HG03066 (cell line): Measurements from ENCODE around the gene PARD3B.

Source experiments
- ATAC-seq: cut with Tn5 transposase; IDR thresholded peaks from one replicate; pipeline ENCODE4 v1.9.1; 2021; ENCODE audit warnings: low read depth; ENCODE audit not compliant: unreplicated experiment

PARD3B gene

GRCh38 chr2:205610437-205610836 is 1065.2 kb downstream of the PARD3B start:
- ATAC-seq = no peak

- ATAC-seq = no peak
These were observed 1067.4 kb downstream of the PARD3B start for GRCh38 chr2:205612636-205613035.

- no peak for ATAC-seq
These were observed 1068.8 kb downstream of the PARD3B start for GRCh38 chr2:205613970-205614559.

GRCh38 chr2:205614965-205615364 is 1069.7 kb downstream of the PARD3B start:
- no peak for ATAC-seq

- ATAC-seq = no peak
These were observed 1072.6 kb downstream of the PARD3B start for GRCh38 chr2:205617905-205618304.

GRCh38 chr2:205619600-205619999 is 1074.3 kb downstream of the PARD3B start:
- ATAC-seq = no peak

- ATAC-seq = no peak
These were observed 1081.8 kb downstream of the PARD3B start for GRCh38 chr2:205627085-205627484.

GRCh38 chr2:205628422-205628821 is 1083.1 kb downstream of the PARD3B start:
- ATAC-seq = no peak

GRCh38 chr2:205629091-205629776 is 1084.0 kb downstream of the PARD3B start:
- no peak for ATAC-seq

- ATAC-seq = no peak
These were observed 1088.7 kb downstream of the PARD3B start for GRCh38 chr2:205633994-205634393.

GRCh38 chr2:205636549-205637319 is 1091.5 kb downstream of the PARD3B start:
- ATAC-seq = no peak

GRCh38 chr2:205637320-205637602 is 1092.0 kb downstream of the PARD3B start:
- ATAC-seq = no peak

- no peak for ATAC-seq
These were observed 1092.7 kb downstream of the PARD3B start for GRCh38 chr2:205637779-205638503.

- no peak for ATAC-seq
These were observed 1095.4 kb downstream of the PARD3B start for GRCh38 chr2:205640716-205641115.

GRCh38 chr2:205642599-205643356 is 1097.5 kb downstream of the PARD3B start:
- ATAC-seq = no peak

- no peak for ATAC-seq
These were observed 1098.2 kb downstream of the PARD3B start for GRCh38 chr2:205643391-205643885.

GRCh38 chr2:205644018-205644417 is 1098.7 kb downstream of the PARD3B start:
- ATAC-seq = no peak

- peak; percentile 99 for ATAC-seq
These were observed 1101.4 kb downstream of the PARD3B start for GRCh38 chr2:205646680-205647079.

GRCh38 chr2:205650450-205650849 is 1105.2 kb downstream of the PARD3B start:
- no peak for ATAC-seq

GRCh38 chr2:205650931-205651330 is 1105.7 kb downstream of the PARD3B start:
- ATAC-seq = no peak
